HepG2 (cell line): Measurements from ENCODE around the gene CCDC197. TPM values are rescaled to one million over a fixed set of nuclear protein-coding genes. Genes with fewer than 3 reads are reported as not detected.

Experiments used
- ATAC-seq: fragments of 200-7000 bp; cut with Tn5 transposase; 3 replicates; pipeline ENCODE4 v1.9.1; 2020; ENCODE audit warnings: mild to moderate bottlenecking, moderate library complexity
- BruUV-seq: library from RNA; stranded (reverse); fragments of 400-500 nt; replicated peaks from 2 replicates; lab custom pipeline; 2021; lab: Mats Ljungman, UMichigan
- CTCF ChIA-PET: fragments of 300-600 bp; formaldehyde crosslinking; extraction: SDS; loops from one replicate; lab custom pipeline; 2021; ENCODE audit warnings: low total read pairs, inconsistent platforms, low intra/inter-chr PET ratio; lab: Yijun Ruan, JAX
- POLR2A ChIA-PET: fragments of 350-600 bp; sonication (Branson Sonifier 250); formaldehyde crosslinking; loops from one replicate; lab custom pipeline; 2020; ENCODE audit warnings: antibody characterized with exemption, inconsistent platforms; lab: Yijun Ruan, JAX
- DNase-seq: peaks from one replicate; pipeline ENCODE4 v3.0.0-alpha.2; 2015; ENCODE audit warnings: low spot score
- FAIRE-seq: peaks from 3 replicates; lab custom pipeline; 2011; peaks lifted over from hg19 to GRCh38; lab: Jason Lieb, UNC
- H2AFZ ChIP-seq: one replicate; pipeline ENCODE4 v1.6.1; 2011; ENCODE audit warnings: low read length, inconsistent platforms
- H3K27ac ChIP-seq: fragments of 300-600 bp; 3 replicates; pipeline ENCODE4 v1.8.0; 2011; ENCODE audit warnings: mixed run types, mild to moderate bottlenecking, mixed read lengths, low read length, inconsistent platforms; ENCODE audit not compliant: insufficient read depth; ENCODE audit errors: extremely low read length
- H3K27me3 ChIP-seq, 2 experiments: fragments of 200-600 bp in 1 of 2; 2 replicates in 1 of 2; 3 replicates in 1 of 2; pipeline versions ENCODE4 v1.6.0 to v1.8.0; 2011; ENCODE audit warnings: low read length in 2 of 2, mild to moderate bottlenecking in 2 of 2, moderate library complexity in 2 of 2, inconsistent platforms in 1 of 2; ENCODE audit not compliant: insufficient read depth in 2 of 2, control insufficient read depth in 1 of 2
- H3K36me3 ChIP-seq, 2 experiments: fragments of 200-600 bp in 1 of 2; replicated peaks in 1 of 2; 2 replicates in 1 of 2; 3 replicates in 1 of 2; pipeline versions ENCODE4 v1.5.1 to v1.8.0; 2011; ENCODE audit warnings: low read length in 2 of 2, inconsistent platforms in 1 of 2; ENCODE audit not compliant: insufficient read depth in 2 of 2, control insufficient read depth in 1 of 2
- H3K4me1 ChIP-seq: 2 replicates; pipeline ENCODE4 v1.5.1; 2012; ENCODE audit warnings: low read length, inconsistent platforms; ENCODE audit not compliant: insufficient read depth
- H3K4me2 ChIP-seq: 2 replicates; pipeline ENCODE4 v1.6.0; 2011; ENCODE audit warnings: low read depth, low read length, inconsistent platforms
- H3K4me3 ChIP-seq, 3 experiments: fragments of 200-600 bp in 1 of 3; sonication (generic), shearing (Covaris generic) in 1 of 3; replicated peaks in 1 of 3; 2 replicates each; pipeline ENCODE4 v1.5.1; 2011 to 2016; ENCODE audit warnings: low read length in 3 of 3, inconsistent platforms in 2 of 3, low read depth in 2 of 3, mild to moderate bottlenecking in 2 of 3, control low read depth in 1 of 3, mixed read lengths in 1 of 3; ENCODE audit not compliant: insufficient read depth in 1 of 3
- H3K79me2 ChIP-seq: one replicate; pipeline ENCODE4 v1.6.1; 2011; ENCODE audit warnings: low read length, inconsistent platforms; ENCODE audit not compliant: insufficient read depth
- H3K9ac ChIP-seq: 2 replicates; pipeline ENCODE4 v1.6.0; 2011; ENCODE audit warnings: mild to moderate bottlenecking, low read depth, low read length, inconsistent platforms; ENCODE audit not compliant: insufficient read depth
- H3K9me3 ChIP-seq: 2 replicates; pipeline ENCODE4 v1.5.1; 2012; ENCODE audit warnings: mild to moderate bottlenecking, low read length
- H4K20me1 ChIP-seq: 2 replicates; pipeline ENCODE4 v1.6.0; 2011; ENCODE audit warnings: inconsistent platforms, mild to moderate bottlenecking, low read length, moderate library complexity; ENCODE audit not compliant: insufficient read depth
- NONO ChIP-seq, 2 experiments: fragments of 450-650 bp in 1 of 2; sonication (generic) in 1 of 2; formaldehyde crosslinking in 1 of 2; IDR thresholded peaks in 1 of 2; conservative IDR thresholded peaks in 1 of 2; 2 replicates each; pipeline versions ENCODE4 v1.6.1 to v1.8.0; 2017 to 2022; ENCODE audit warnings: mild to moderate bottlenecking in 1 of 2, missing genetic modification reagents in 1 of 2, moderate library complexity in 1 of 2
- SNRNP70 ChIP-seq: fragments of 200-400 bp; formaldehyde crosslinking; IDR thresholded peaks from 2 replicates; pipeline ENCODE4 v1.6.1; 2017; ENCODE audit warnings: mild to moderate bottlenecking, low read depth, low read length, moderate library complexity
- ZBTB42 ChIP-seq: sonication (generic); formaldehyde crosslinking; IDR thresholded peaks from 2 replicates; pipeline ENCODE4 v1.5.0; 2020; ENCODE audit warnings: mild to moderate bottlenecking, missing genetic modification reagents
- ZNF768 ChIP-seq: sonication (generic); formaldehyde crosslinking; IDR thresholded peaks from 2 replicates; pipeline ENCODE4 v1.4.0; 2020; ENCODE audit warnings: missing genetic modification reagents
- WGBS: methylation state at CpG from one replicate; pipeline ENCODE4 v1.1.6; 2017; ENCODE audit warnings: low lambda C conversion rate; 5-methylcytosine and 5-hydroxymethylcytosine counted together
- in situ Hi-C: cut with HindIII; loops from 2 replicates; pipeline ENCODE4 v1.10.0; 2017; ENCODE audit warnings: low pct_unique_long_range_greater_than_20kb; ENCODE audit not compliant: extremely low pct_ligation_motif_present
- intact Hi-C: fragments of 100-400 bp; cut with micrococcal nuclease; formaldehyde crosslinking; loops from one replicate; pipeline ENCODE4 v1.10.0; 2022; ENCODE audit not compliant: unreplicated experiment
- polyA plus RNA-seq, 8 experiments: library from polyadenylated mRNA; depleted of rRNA in 3 of 8; stranded (reverse) in 7 of 8; unstranded in 1 of 8; fragments of >200 nt; fragmentation: Illumina TruSeq in 4 of 8; extraction: Trizol in 4 of 8; gene quantifications; 2 replicates each; pipeline versions ENCODE4 v1.2.1 to v1.2.3, GENCODE V29; 2011 to 2016; ENCODE audit warnings: low read depth in 4 of 8, missing spikeins in 1 of 8, mixed read lengths in 1 of 8; ENCODE audit not compliant: insufficient read depth in 1 of 8
- total RNA-seq, 5 experiments: library from RNA; depleted of rRNA; stranded (reverse); fragments of >200 nt; fragmentation: Illumina TruSeq; extraction: Trizol; gene quantifications; 2 replicates each; pipeline ENCODE4 v1.2.3, GENCODE V29; 2016; ENCODE audit warnings: low read depth in 1 of 5
- TF ChIP-seq, protein P1 (sequence below): sonication (generic); formaldehyde crosslinking; IDR thresholded peaks from 2 replicates; pipeline ENCODE4 v1.5.0; 2020; ENCODE audit warnings: mild to moderate bottlenecking, missing genetic modification reagents
- TF ChIP-seq, protein P2 (sequence below): sonication (generic); formaldehyde crosslinking; IDR thresholded peaks from 2 replicates; pipeline ENCODE4 v1.5.0; 2020; ENCODE audit warnings: mild to moderate bottlenecking, missing genetic modification reagents, moderate library complexity

Gene CCDC197
- total and polyA plus RNA-seq, 2 of the 13 experiments (the other 11 are each of a cell fraction or from before 2014, with no cell fraction given), result 0.11 to 0.13 TPM

DNA sequence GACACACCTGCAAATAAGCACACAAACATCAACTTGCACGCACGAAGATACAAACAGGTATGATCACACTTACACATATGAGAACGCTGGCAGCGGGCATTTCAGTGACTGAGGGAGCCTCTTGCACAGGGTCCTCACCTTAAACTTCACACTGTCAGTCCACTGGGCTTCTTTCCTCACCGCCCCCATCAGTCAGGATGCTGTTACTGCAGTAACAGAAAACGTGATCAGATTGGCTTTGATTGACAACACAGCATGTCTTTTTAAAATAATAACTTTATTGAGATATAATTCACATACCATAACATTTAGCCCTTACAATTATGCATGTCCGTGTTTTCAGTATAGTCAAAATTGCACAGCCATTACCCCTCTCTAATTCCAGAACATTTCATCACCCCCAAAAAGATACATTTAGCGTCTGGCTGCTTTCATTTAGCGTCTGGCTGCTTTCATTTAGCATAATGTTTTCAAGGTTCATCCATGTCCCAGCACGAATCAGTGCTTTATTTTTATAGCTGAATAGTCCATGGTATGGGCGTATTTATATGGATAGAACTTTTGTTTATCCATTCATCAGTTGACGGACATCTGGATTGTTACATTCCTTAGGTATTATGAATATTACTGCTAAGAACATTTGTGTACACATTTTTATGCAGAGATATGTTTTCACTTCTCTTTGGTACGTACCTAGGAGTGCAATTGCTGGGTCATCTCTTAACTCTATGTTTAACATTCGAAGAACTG, 8.4 kb downstream of the CCDC197 start (continued):
- TF ChIP-seq, protein P1, sequence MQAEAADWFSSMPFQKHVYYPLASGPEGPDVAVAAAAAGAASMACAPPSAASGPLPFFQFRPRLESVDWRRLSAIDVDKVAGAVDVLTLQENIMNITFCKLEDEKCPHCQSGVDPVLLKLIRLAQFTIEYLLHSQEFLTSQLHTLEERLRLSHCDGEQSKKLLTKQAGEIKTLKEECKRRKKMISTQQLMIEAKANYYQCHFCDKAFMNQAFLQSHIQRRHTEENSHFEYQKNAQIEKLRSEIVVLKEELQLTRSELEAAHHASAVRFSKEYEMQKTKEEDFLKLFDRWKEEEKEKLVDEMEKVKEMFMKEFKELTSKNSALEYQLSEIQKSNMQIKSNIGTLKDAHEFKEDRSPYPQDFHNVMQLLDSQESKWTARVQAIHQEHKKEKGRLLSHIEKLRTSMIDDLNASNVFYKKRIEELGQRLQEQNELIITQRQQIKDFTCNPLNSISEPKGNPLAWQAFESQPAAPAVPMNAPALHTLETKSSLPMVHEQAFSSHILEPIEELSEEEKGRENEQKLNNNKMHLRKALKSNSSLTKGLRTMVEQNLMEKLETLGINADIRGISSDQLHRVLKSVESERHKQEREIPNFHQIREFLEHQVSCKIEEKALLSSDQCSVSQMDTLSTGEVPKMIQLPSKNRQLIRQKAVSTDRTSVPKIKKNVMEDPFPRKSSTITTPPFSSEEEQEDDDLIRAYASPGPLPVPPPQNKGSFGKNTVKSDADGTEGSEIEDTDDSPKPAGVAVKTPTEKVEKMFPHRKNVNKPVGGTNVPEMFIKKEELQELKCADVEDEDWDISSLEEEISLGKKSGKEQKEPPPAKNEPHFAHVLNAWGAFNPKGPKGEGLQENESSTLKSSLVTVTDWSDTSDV, result no peak
- TF ChIP-seq ZBTB42 (no peak), SNRNP70 (no peak)
- TF ChIP-seq, protein P2, sequence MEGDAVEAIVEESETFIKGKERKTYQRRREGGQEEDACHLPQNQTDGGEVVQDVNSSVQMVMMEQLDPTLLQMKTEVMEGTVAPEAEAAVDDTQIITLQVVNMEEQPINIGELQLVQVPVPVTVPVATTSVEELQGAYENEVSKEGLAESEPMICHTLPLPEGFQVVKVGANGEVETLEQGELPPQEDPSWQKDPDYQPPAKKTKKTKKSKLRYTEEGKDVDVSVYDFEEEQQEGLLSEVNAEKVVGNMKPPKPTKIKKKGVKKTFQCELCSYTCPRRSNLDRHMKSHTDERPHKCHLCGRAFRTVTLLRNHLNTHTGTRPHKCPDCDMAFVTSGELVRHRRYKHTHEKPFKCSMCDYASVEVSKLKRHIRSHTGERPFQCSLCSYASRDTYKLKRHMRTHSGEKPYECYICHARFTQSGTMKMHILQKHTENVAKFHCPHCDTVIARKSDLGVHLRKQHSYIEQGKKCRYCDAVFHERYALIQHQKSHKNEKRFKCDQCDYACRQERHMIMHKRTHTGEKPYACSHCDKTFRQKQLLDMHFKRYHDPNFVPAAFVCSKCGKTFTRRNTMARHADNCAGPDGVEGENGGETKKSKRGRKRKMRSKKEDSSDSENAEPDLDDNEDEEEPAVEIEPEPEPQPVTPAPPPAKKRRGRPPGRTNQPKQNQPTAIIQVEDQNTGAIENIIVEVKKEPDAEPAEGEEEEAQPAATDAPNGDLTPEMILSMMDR (CRISPR knock-in tag), result peak; percentile 45

GRCh38 chr14:94008234-94008633, 11.1 kb downstream of the CCDC197 start:
- no peak overlapping the region for H3K9ac ChIP-seq
- no peak overlapping the region for H3K27ac ChIP-seq
- H3K4me3 ChIP-seq, result no peak overlapping the region
- no peak overlapping the region for H3K4me2 ChIP-seq
- DNase-seq (no peak), FAIRE-seq (no peak), ATAC-seq (no peak)
- 44% methylated on average over 3 of the region's 3 CpGs for WGBS
- H2AFZ ChIP-seq, result no peak overlapping the region
- no peak for TF ChIP-seq NONO (IDR thresholded peaks at IDR 0.05)
- no peak for TF ChIP-seq NONO (CRISPR knock-in tag; conservative IDR thresholded peaks at IDR 0.05)
- peak; percentile 88 for TF ChIP-seq ZNF768 (CRISPR knock-in tag)
- H3K27me3 ChIP-seq, result no peaks in the 10 kb centered on the region; a peak in 1 of 5 replicates
- BruUV-seq, result no TSS peak
- CTCF ChIA-PET, result no interaction called here
- H3K9me3 ChIP-seq, result no peaks in the 10 kb centered on the region
- POLR2A ChIA-PET, result no interaction called here
- in situ Hi-C loops (no loop called here), intact Hi-C loops (no loop called here)
- peaks cover 48% of the 10 kb centered on the region for H3K4me1 ChIP-seq
- H4K20me1 ChIP-seq, result no peaks in the 10 kb centered on the region
- H3K36me3 ChIP-seq, result no peaks in the 10 kb centered on the region
- no peaks in the 10 kb centered on the region for H3K79me2 ChIP-seq
